T-cell (primary cell): Measurements from ENCODE around the gene DDIT3. TPM values are rescaled to one million over a fixed set of nuclear protein-coding genes. Genes with fewer than 3 reads are reported as not detected.

Experiments used
- ATAC-seq, 4 experiments: fragments of 200-7000 bp in 3 of 4; fragments of 150-1000 bp in 1 of 4; cut with Tn5 transposase; replicated peaks in 1 of 4; 1 replicate in 3 of 4; 2 replicates in 1 of 4; pipeline ENCODE4 v1.10.0; 2021; ENCODE audit warnings: moderate library complexity in 3 of 4, mild to moderate bottlenecking in 2 of 4, moderate number of reproducible peaks in 1 of 4
- CTCF ChIA-PET, 2 donors: fragments of 300-600 bp; sonication (Branson Sonifier 250); formaldehyde crosslinking; loops; one replicate each; lab custom pipeline; 2022; ENCODE audit warnings: antibody characterized with exemption in 2 of 2; lab: Charles Lee
- POLR2A ChIA-PET, 2 donors: fragments of 300-600 bp; sonication (Branson Sonifier 250); formaldehyde crosslinking; loops; one replicate each; lab custom pipeline; 2022; ENCODE audit warnings: antibody characterized with exemption in 2 of 2; lab: Charles Lee
- DNase-seq, 35 experiments: peaks; one replicate each; pipeline versions ENCODE4 v3.0.0 to v3.0.0-alpha.2; 2013 to 2023
- H3K27ac ChIP-seq: one replicate; pipeline ENCODE4 v1.5.1; 2013; ENCODE audit warnings: low read length
- H3K27me3 ChIP-seq, 2 experiments: replicated peaks in 1 of 2; 1 replicate in 1 of 2; 2 replicates in 1 of 2; pipeline versions ENCODE4 v1.6.1 to v1.7.0; 2013; ENCODE audit warnings: low read length in 1 of 2, mixed read lengths in 1 of 2; ENCODE audit not compliant: control insufficient read depth in 2 of 2, insufficient read depth in 2 of 2; ENCODE audit errors: extremely low read depth in 1 of 2
- H3K36me3 ChIP-seq, 2 donors: 1 replicate in 1 of 2; 2 replicates in 1 of 2; pipeline versions ENCODE4 v1.6.1 to v1.7.0; 2013; ENCODE audit warnings: low read length in 1 of 2; ENCODE audit not compliant: control insufficient read depth in 2 of 2, insufficient read depth in 1 of 2; ENCODE audit errors: extremely low read depth in 1 of 2
- H3K4me1 ChIP-seq, 2 experiments: 1 replicate in 1 of 2; 2 replicates in 1 of 2; pipeline versions ENCODE4 v1.6.1 to v1.7.0; 2013; ENCODE audit warnings: low read length in 2 of 2, mixed read lengths in 1 of 2; ENCODE audit not compliant: insufficient read depth in 2 of 2, control insufficient read depth in 1 of 2; ENCODE audit errors: extremely low read depth in 1 of 2
- H3K4me3 ChIP-seq, 2 donors: 1 replicate in 1 of 2; 2 replicates in 1 of 2; pipeline versions ENCODE4 v1.5.1 to v1.7.0; 2013; ENCODE audit warnings: mild to moderate bottlenecking in 2 of 2, low read length in 1 of 2, moderate library complexity in 1 of 2; ENCODE audit not compliant: control insufficient read depth in 1 of 2; ENCODE audit errors: extremely low read depth in 1 of 2
- H3K9me3 ChIP-seq: 2 replicates; pipeline ENCODE4 v1.7.0; 2013
- H3K27ac Mint-ChIP-seq, 2 donors: one replicate each; pipeline ENCODE4 v1.8.0; 2020 to 2021; ENCODE audit warnings: mild to moderate bottlenecking in 2 of 2, mixed read lengths in 2 of 2
- H3K27me3 Mint-ChIP-seq, 2 donors: one replicate each; pipeline ENCODE4 v1.8.0; 2021 to 2022; ENCODE audit warnings: mixed read lengths in 2 of 2
- H3K36me3 Mint-ChIP-seq: one replicate; pipeline ENCODE4 v1.8.0; 2021; ENCODE audit warnings: mixed read lengths
- H3K4me1 Mint-ChIP-seq, 3 donors: one replicate each; pipeline ENCODE4 v1.8.0; 2020 to 2022; ENCODE audit warnings: mixed read lengths in 3 of 3, mild to moderate bottlenecking in 1 of 3
- H3K4me3 Mint-ChIP-seq, 3 donors: one replicate each; pipeline ENCODE4 v1.8.0; 2020 to 2022; ENCODE audit warnings: mild to moderate bottlenecking in 3 of 3, mixed read lengths in 3 of 3, moderate library complexity in 3 of 3
- H3K9me3 Mint-ChIP-seq, 3 donors: one replicate each; pipeline ENCODE4 v1.8.0; 2020 to 2022; ENCODE audit warnings: mixed read lengths in 3 of 3
- WGBS: methylation state at CpG from one replicate; pipeline ENCODE4 v1.1.5; 2013; ENCODE audit warnings: missing lambda C conversion rate; ENCODE audit not compliant: insufficient coverage; 5-methylcytosine and 5-hydroxymethylcytosine counted together
- total RNA-seq, 35 experiments: library from RNA in 6 of 35; stranded (reverse) in 6 of 35; fragments of 120-200 nt in 1 of 35; gene quantifications; one replicate each; pipeline versions ENCODE4 v1.2.1 to v1.2.4 and lab custom pipeline; 2013 to 2026

The DDIT3 gene
- total RNA-seq, 5 donors from 2014 or later (not counting 1 experiment from before 2014, with no cell fraction given), result 34.5 to 93.5 (median 40.7) TPM

DNA sequence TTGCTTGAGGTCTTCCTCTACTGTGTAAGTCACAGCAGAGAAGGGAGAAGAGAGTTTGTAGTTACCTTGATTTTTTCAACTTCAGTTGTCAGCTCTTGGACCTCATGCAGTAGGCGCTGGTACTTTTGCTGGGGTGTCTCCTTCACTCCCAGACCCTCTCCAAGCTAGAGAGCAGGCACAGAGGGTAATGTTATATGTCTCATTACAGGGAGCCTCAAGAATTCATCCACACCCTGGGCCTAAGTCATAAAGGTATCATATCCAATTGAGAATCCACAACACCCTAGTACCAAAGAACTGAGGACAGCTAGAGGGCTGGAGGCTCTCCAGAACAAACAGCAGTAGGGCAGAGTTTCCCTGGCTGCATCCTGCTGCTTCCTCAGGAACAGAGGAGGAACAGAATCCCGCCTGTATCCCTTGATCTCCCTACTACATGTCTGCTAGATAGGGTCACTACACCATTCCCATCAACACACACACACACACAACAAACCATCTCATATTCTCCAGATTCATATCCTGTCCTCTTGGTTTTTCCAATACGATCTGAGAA lies 14.8 kb upstream of the DDIT3 start:
- ChIA-PET POLR2A (interaction anchor here in 1 of 2 donors (0.6 kb wide), 1 partner anchor 21 kb away, joined by 6 read pairs; no protein-coding TSS in a partner anchor), CTCF (interaction anchor here (0.6 to 1.0 kb wide), 2 partner anchors 44 to 327 kb away, joined by 3 to 11 read pairs; no protein-coding TSS in a partner anchor)
- Mint-ChIP-seq H3K36me3 (peaks cover 56% of the 10 kb centered on the region), H3K4me1 (peaks cover 0 to 3% (median 2%) of the 10 kb centered on the region in 3 donors), H3K27me3 (no peaks in the 10 kb centered on the region), H3K4me3 (no peak overlapping the region), H3K27ac (no peak overlapping the region), H3K9me3 (no peaks in the 10 kb centered on the region)
- no peak overlapping the region for H3K4me3 ChIP-seq
- WGBS, result 90% methylated on average over 2 of the region's 3 CpGs
- ATAC-seq (no peak), DNase-seq (no peak)
- no peaks in the 10 kb centered on the region for H3K4me1 ChIP-seq
- no peaks in the 10 kb centered on the region for H3K27me3 ChIP-seq
- H3K27ac ChIP-seq, result no peak overlapping the region
- peaks cover 12 to 63% of the 10 kb centered on the region in 2 donors for H3K36me3 ChIP-seq
- H3K9me3 ChIP-seq, result no peaks in the 10 kb centered on the region

GRCh38 chr12:57534250-57534649 lies 13.9 kb upstream of the DDIT3 start:
- 100% methylated on average over 5 of the region's 5 CpGs for WGBS
- Histone ChIP-seq H3K4me1 (no peaks in the 10 kb centered on the region), H3K27me3 (no peaks in the 10 kb centered on the region), H3K27ac (no peak overlapping the region), H3K4me3 (no peak overlapping the region), H3K36me3 (peaks cover 12 to 68% of the 10 kb centered on the region in 2 donors), H3K9me3 (no peaks in the 10 kb centered on the region)
- Mint-ChIP-seq H3K27me3 (no peaks in the 10 kb centered on the region), H3K4me1 (peaks cover 0 to 9% (median 5%) of the 10 kb centered on the region in 3 donors), H3K27ac (peak overlapping the region in 1 of 2 donors; percentile 28), H3K36me3 (peaks cover 63% of the 10 kb centered on the region), H3K9me3 (no peaks in the 10 kb centered on the region), H3K4me3 (no peak overlapping the region)
- POLR2A ChIA-PET, result interaction anchor here in 1 of 2 donors (0.5 kb wide), 1 partner anchor 29 kb away, joined by 3 read pairs; no protein-coding TSS in a partner anchor
- ATAC-seq, result no peak
- no peak for DNase-seq
- CTCF ChIA-PET, result interaction anchor here in 1 of 2 donors (0.6 kb wide), 1 partner anchor 43 kb away, joined by 11 read pairs; no protein-coding TSS in a partner anchor

DNA sequence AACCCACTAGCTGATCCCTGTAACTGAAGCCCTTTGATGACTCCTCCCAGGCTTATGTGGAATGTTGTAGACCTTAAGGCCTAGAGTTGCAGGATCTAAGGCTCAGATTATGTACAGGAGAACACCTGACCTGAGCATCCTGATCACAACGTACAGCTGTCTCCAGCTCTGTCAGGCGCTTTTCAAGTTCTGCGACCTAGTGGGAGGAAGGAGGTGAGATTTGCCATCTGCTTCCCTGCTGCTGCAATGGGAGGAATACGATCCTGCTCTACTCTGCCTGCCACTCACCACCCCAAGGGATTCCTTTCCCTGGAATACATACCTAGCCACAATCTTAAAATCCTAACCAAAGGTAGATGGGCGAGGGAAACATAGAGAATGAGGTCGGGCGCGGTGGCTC lies 12.8 kb upstream of the DDIT3 start:
- H3K4me1 ChIP-seq, result no peaks in the 10 kb centered on the region
- no peak for ATAC-seq
- Mint-ChIP-seq H3K27me3 (no peaks in the 10 kb centered on the region), H3K4me3 (no peak overlapping the region), H3K36me3 (peaks cover 59% of the 10 kb centered on the region), H3K4me1 (peaks cover 0 to 9% (median 2%) of the 10 kb centered on the region in 3 donors), H3K27ac (no peak overlapping the region), H3K9me3 (no peaks in the 10 kb centered on the region)
- peaks cover 15 to 75% of the 10 kb centered on the region in 2 donors for H3K36me3 ChIP-seq
- H3K9me3 ChIP-seq, result no peaks in the 10 kb centered on the region
- H3K27ac ChIP-seq, result no peak overlapping the region
- CTCF ChIA-PET, result interaction anchor here (0.6 kb wide), 2 partner anchors 57 to 532 kb away, joined by 3 read pairs; no protein-coding TSS in a partner anchor
- DNase-seq, result no peak
- 100% methylated on average over 1 of the region's 8 CpGs for WGBS
- no peaks in the 10 kb centered on the region for H3K27me3 ChIP-seq
- H3K4me3 ChIP-seq, result no peak overlapping the region
- POLR2A ChIA-PET, result interaction anchor here in 1 of 2 donors (0.6 to 1.1 kb wide), 3 partner anchors 20 to 95 kb away, joined by 3 to 4 read pairs (median 3); no protein-coding TSS in a partner anchor

GRCh38 chr12:57531836-57532235 lies 11.5 kb upstream of the DDIT3 start:
- Histone ChIP-seq H3K36me3 (peaks cover 15 to 83% of the 10 kb centered on the region in 2 donors), H3K4me1 (no peaks in the 10 kb centered on the region), H3K27me3 (no peaks in the 10 kb centered on the region), H3K4me3 (no peak overlapping the region), H3K27ac (no peak overlapping the region), H3K9me3 (no peaks in the 10 kb centered on the region)
- no peaks in the 10 kb centered on the region for H3K9me3 Mint-ChIP-seq
- CTCF ChIA-PET, result no interaction called here
- no peak overlapping the region for H3K4me3 Mint-ChIP-seq
- no peaks in the 10 kb centered on the region for H3K27me3 Mint-ChIP-seq
- DNase-seq, result no peak
- H3K36me3 Mint-ChIP-seq, result peaks cover 54% of the 10 kb centered on the region
- POLR2A ChIA-PET, result interaction anchor here in 1 of 2 donors (1.1 kb wide), 1 partner anchor 18 kb away, joined by 3 read pairs; no protein-coding TSS in a partner anchor
- WGBS, result 71% methylated on average over 1 of the region's 1 CpG
- no peak for ATAC-seq
- H3K4me1 Mint-ChIP-seq, result peaks cover 2 to 9% (median 2%) of the 10 kb centered on the region in 3 donors
- no peak overlapping the region for H3K27ac Mint-ChIP-seq

GRCh38 chr12:57530396-57531142 lies 10.3 kb upstream of the DDIT3 start:
- H3K27ac ChIP-seq, result no peak overlapping the region
- Mint-ChIP-seq H3K9me3 (no peaks in the 10 kb centered on the region), H3K4me1 (peaks cover 2 to 9% (median 3%) of the 10 kb centered on the region in 3 donors), H3K27me3 (no peaks in the 10 kb centered on the region), H3K36me3 (peaks cover 52% of the 10 kb centered on the region), H3K27ac (peak overlapping the region in 1 of 2 donors; percentile 4), H3K4me3 (no peak overlapping the region)
- H3K4me1 ChIP-seq, result peaks cover 0 to 8% of the 10 kb centered on the region in 2 experiments
- no peaks in the 10 kb centered on the region for H3K27me3 ChIP-seq
- H3K4me3 ChIP-seq, result no peak overlapping the region
- DNase-seq, result no peak
- ATAC-seq, result no peak
- CTCF ChIA-PET, result no interaction called here
- no CpG with 5 or more reads among the region's 5 CpGs for WGBS
- H3K36me3 ChIP-seq, result peaks cover 12 to 90% of the 10 kb centered on the region in 2 donors
- POLR2A ChIA-PET, result interaction anchor here in 1 of 2 donors (0.6 kb wide), 2 partner anchors 40 to 51 kb away, joined by 6 read pairs; partner anchors contain the start of gene ARHGAP9
- no peaks in the 10 kb centered on the region for H3K9me3 ChIP-seq

DNA sequence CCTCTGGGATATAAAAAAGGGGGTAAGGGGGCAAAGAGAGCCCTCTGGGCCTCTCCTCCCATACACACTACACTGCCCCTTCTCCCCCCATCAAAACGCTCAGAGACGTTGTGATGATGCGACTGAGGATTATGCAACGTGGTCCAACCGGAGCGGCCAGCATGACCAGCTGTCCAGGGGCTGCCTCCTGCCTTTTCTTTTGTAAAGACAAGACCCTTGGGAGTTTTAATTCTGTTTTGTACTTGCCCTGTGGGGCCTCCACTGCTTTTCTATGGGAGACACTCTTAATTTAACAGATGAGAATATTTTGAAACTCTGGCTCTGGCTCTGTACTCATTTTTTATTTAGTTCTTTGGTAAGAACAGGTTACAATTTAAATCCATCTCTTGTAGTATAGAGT lies 9.5 kb upstream of the DDIT3 start:
- 90% methylated on average over 5 of the region's 6 CpGs for WGBS
- ChIA-PET POLR2A (no interaction called here), CTCF (no interaction called here)
- DNase-seq (no peak), ATAC-seq (no peak)
- no peak overlapping the region for H3K4me3 Mint-ChIP-seq
- peaks cover 0 to 13% of the 10 kb centered on the region in 2 experiments for H3K4me1 ChIP-seq
- H3K4me3 ChIP-seq, result no peak overlapping the region
- H3K9me3 Mint-ChIP-seq, result no peaks in the 10 kb centered on the region
- no peaks in the 10 kb centered on the region for H3K27me3 ChIP-seq
- peaks cover 46% of the 10 kb centered on the region for H3K36me3 Mint-ChIP-seq
- H3K27ac Mint-ChIP-seq, result peak overlapping the region; percentile 10 to 23
- no peaks in the 10 kb centered on the region for H3K9me3 ChIP-seq
- no peaks in the 10 kb centered on the region for H3K27me3 Mint-ChIP-seq
- no peak overlapping the region for H3K27ac ChIP-seq
- peaks cover 5 to 12% (median 6%) of the 10 kb centered on the region in 3 donors for H3K4me1 Mint-ChIP-seq
- H3K36me3 ChIP-seq, result peaks cover 12 to 89% of the 10 kb centered on the region in 2 donors
